ENCODE results near the gene FBXO36.
"Not testable (repeated sequence)": the region's sequence is repeated elsewhere in the genome, so short reads cannot be mapped to it uniquely, and the experiment has no call there.

FBXO36 gene

GRCh38 chr2:229922449-229923386, at the start of gene FBXO36:
FBXO36 (plus strand) TSS chr2:229922503; CDS start chr2:229922514, 11 bp downstream.
- DNase-seq = peak; percentile 80

GRCh38 chr2:229873123-229873581, 49.2 kb upstream of the FBXO36 start:
- no peak for DNase-seq

DNA sequence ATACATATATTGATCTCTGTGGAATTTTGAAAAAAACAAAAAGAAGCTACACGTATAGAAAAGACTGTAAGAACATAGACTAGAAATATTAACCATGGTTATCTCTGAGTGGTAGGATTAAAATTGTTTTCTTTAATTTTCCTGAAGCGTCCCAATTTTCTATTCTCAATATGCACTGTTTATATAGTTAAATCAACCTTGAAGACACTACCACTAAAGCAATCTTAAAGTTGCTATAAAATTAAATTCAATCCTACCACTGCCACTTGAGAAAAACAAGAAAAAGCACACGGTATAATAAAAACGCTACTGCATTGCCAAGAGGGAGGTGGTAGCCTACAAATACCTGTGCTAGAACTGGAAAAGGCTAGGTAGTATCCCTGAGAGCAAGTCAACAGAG, 47.7 kb upstream of the FBXO36 start:
- DNase-seq = no peak

GRCh38 chr2:229875549-229875948, 46.8 kb upstream of the FBXO36 start:
- DNase-seq = no peak

DNA sequence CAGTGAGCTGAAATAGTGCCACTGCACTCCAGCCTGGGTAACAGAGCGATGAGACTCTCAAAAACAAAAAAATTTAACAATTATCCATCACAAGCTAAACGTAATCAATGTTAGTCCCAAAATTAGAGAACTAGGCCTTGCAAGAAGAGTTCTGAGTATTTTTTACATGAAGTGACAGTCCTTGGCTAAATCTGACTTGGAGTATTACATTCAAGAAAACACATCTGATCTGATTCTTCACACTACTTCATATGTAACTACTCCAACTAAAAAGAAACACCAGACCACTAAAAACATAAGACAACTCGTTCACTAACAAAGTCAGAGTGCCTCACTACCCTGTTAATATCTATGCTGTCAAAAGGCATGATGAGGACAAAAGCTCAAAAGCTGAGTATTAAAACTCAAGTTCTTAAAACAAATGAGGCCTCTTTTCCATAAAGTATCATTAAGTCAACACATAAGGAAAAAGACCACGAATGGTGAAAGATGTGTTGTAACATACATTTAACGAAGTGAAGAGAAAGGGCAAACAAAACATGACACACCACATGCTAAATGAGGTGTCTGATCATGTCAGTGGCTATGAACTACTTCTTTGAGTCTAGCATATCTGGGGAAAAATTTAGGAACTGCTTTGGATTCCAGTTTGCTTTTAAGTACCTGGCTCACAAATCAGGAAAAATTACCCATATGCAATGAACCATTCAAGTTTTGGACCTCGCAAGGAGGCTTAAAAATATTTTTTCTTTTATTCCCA, 42.9 kb upstream of the FBXO36 start:
- no peak for DNase-seq

- DNase-seq = no peak
These were observed 41.3 kb upstream of the FBXO36 start for GRCh38 chr2:229880892-229881586.

DNA sequence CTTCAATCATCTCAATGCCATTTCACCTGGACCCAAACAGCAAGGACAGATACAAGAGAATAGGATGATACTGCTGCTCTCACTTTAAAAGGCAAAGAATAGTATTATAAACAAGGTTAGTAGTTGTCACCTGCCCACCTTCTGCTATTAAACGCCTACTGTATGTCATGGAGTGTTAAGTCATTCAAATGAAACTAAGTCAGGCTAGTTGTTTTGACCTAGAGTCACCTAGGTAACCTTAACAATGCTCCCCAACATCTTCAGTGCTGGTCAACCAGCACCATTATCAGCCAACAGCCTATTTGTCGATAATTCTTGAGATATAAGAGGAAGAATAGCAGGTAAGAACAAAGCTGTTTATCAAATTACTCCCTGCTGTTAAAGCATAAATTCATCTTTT, 39.7 kb upstream of the FBXO36 start:
- DNase-seq = no peak

DNA sequence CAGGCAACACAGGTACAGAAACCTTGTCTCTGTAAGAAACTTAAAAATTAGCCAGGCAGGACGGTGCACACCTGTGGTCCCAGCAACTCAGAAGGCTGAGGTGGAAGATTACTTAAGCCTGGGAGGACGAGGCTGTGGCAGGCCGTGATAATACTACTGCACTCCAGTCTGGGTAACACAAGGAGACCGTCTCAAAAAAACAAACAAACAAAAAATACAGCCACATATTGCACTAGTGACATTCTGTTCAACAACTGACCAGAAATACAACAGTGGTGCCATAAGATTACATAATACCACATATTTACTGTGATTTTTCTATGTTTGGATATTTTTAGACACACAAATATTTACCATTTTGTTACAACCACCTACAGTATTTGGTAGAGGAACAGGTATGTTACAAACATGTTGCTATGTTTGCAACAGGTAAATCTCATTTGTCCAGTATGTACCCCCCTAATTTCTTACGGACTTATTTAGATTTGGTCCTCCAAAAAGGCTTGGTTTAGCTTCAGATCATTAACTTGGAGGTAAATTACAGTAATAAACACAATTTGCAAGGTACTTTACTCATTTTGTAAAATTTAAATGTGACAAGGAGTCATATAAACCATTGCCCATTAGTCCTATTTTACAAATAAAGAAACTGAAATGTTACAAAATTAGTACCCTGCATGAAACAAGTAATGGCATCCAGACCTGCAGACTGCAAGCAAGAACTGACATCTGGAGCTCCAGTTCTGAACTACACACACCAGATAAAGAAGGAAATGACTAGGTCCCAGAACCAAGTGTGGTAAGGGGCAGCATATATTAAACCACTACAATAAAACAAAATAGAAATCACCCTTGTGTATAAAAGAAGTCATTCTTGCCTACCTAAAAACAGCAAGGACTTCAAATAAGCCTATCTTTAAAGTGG, 37.3 kb upstream of the FBXO36 start:
- no peak for DNase-seq

- no peak for DNase-seq
These were observed 34.9 kb upstream of the FBXO36 start for GRCh38 chr2:229887441-229887840.

DNA sequence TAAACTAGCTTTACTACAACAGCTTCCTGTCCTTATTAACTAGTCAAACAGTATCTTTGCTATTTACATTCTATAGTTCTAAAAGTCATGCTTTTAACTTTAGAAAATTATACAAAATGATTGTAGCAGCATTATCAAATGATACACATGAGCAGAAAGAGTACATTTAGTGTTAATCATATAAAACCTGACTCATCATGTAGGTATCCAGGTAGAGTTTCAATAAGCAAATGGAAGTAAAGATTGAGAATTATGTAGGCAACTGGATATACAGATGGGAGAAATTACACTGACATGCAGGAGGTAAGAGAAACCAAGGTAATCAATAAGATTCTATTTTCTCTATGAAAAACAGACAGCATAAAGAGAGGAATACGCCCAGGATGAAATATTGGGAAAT, 34.3 kb upstream of the FBXO36 start:
- DNase-seq = no peak

GRCh38 chr2:229889023-229889422, 33.3 kb upstream of the FBXO36 start:
- DNase-seq = no peak

DNA sequence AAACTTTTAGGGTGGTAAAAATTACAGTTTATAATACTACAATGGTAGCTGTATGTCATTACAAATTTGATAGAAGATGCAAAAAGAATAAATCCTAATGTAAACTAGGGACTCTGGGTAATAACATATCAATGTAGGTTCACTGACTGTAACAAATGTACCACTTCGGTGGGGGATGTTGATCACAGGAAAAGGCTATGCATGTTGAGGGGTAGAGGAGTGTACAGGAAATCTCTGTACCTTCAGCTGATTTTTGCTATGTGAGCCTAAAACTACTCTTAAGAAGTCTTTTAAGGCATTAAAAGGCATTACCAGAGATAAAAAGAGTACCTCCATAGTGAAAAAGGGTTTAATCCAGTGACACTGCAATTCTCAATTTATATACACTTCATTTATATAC, 25.4 kb upstream of the FBXO36 start:
- no peak for DNase-seq

GRCh38 chr2:229899604-229900003, 22.7 kb upstream of the FBXO36 start:
- no peak for DNase-seq

GRCh38 chr2:229900012-229900411, 22.3 kb upstream of the FBXO36 start:
- DNase-seq = no peak

- not testable (repeated sequence) for DNase-seq
These were observed 21.8 kb upstream of the FBXO36 start for GRCh38 chr2:229900514-229900913.

DNA sequence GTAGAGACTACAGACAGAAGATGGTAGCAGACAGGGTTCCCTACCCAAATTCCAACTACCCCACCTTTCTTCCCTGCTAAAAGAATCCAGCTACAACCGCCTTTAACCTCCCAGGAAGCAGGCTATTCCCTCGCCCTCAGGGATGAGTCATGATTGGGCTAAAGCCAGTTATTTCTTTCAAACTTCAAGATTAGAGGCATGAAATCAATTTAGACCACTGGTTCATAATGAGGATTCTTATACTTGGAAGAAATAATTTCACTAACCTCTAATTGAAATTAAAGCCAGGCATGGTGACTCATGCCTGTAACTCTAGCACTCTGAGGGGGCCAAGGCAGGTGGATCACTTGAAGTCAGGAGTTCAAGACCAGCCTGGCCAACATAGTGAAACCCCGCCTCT, 20.5 kb upstream of the FBXO36 start:
- DNase-seq = no peak

- DNase-seq = no peak
These were observed 19.3 kb upstream of the FBXO36 start for GRCh38 chr2:229903037-229903436.

GRCh38 chr2:229905601-229906000, 16.7 kb upstream of the FBXO36 start:
- DNase-seq = no peak

- no peak for DNase-seq
These were observed 13.2 kb upstream of the FBXO36 start for GRCh38 chr2:229909090-229909489.

DNA sequence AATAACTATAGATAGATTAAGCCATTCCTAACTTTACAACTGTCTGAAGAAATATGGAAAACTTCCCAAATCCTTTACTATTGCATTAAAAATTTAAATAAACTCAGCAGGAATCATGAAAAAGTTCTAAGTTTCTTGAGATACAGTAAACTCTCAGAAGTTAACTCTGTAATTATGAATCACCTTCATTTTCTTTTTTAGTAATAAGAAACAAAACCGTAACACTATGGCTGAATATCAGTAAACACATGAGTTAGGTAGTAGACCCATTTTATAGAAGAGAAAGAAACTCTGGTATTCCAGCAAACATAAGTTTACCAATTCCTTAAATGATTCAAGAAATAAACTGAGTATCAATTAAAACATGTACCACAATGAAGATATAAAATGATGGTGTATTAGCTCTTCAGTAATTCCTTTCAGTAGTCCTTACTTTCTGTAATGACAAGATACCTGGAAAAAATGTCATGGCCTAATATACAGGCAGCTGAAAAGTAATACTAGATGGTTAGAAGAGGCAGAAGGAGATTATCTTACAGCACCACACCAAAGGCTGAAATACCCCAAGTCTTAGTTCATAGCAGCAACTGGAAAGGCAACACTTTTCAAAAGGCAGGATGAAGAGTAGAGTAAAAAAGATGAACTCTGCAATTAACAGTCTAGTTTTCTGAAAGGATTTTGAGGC, 12.0 kb upstream of the FBXO36 start:
- DNase-seq = no peak

DNA sequence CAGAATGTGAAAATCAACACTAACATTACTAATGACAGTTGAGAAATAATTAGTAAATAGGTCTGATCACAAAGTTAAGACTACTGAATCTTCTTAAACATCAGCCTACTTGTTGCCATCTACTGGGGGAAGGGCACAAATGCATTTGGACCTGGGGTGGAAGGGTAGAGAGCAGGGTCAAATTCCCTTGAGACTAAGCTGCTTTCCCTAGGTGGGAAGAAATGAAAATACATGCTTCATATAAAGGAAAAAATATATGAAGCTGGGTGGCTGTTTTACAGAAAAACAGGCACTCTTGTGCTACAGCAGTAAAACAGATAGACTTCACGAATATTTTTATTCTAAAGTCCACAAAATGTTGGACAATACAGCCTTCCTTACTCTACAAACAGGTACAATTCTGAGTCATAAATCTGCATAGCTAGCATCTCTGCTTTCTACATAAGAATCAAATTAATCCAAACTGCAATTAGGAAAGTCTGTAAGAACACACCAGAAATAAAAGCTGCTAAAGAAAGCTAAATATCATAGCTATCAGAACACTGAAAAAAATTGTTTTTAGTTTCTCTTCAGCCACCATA, 11.4 kb upstream of the FBXO36 start:
- DNase-seq = no peak
